ENCODE results near the gene TSKU.

The TSKU gene

DNA sequence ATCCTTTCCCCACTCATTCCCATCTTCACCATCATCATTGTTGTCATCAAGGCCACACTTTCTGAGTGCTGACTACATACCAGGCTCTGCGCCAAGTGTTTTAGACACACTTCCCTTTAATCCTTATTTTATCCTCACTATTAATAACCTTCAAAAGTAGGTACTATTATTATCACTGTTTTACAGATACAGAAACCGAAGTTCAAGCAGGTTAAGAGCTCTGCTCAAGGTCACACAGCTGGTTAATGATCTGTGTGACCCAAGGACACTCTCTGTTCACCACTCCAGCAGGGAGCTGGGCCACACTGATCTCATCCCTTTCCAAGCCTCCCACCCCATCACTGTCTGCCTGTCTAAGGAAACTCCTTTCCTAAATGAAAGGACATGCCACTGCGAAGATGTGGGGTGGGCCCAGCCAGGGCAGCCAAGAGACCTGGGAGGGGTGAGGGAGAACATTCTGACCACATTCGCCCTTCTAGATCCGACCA lies 17.2 kb upstream of the TSKU start:
- Histone ChIP-seq H3K4me1 (ENCODE audit: control insufficient read depth, insufficient read depth, low read length) (peaks cover 37% of the 10 kb centered on the region), H3K4me2 (ENCODE audit: low read length) (no peak overlapping the region), H3K9me3 (replicated peaks; ENCODE audit: low read length) (no peaks in the 10 kb centered on the region), H3K9ac (ENCODE audit: low read depth, low read length) (no peak overlapping the region), H3K27me3 (ENCODE audit: control insufficient read depth, insufficient read depth, low read length) (peaks cover 23% of the 10 kb centered on the region), H3K36me3 (ENCODE audit: insufficient read depth, low read length) (no peaks in the 10 kb centered on the region), H3K4me3 (ENCODE audit: low read length) (no peak overlapping the region)

DNA sequence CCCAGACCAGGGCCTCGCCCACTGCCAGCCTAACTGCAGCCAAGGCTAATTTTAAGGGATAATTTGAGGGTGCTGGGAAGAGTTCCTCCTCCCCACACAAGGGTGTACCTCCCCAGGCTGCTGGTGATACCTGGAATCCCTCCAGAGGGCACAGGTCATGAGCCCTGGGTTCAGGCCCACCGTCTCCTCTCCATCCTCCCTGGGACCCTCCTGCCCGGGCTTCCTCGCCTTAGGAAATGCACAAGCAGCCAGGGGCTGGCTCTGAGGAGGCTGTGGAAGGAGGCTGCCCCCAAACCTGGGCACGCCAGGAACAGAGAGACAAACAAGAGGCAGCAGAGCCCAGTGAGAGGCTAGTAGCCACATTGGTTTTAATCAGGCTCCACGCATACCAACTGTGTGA lies 16.6 kb upstream of the TSKU start:
- Histone ChIP-seq H3K4me2 (ENCODE audit: low read length) (no peak overlapping the region), H3K36me3 (ENCODE audit: insufficient read depth, low read length) (no peaks in the 10 kb centered on the region), H3K4me3 (ENCODE audit: low read length) (no peak overlapping the region), H3K9me3 (replicated peaks; ENCODE audit: low read length) (no peaks in the 10 kb centered on the region), H3K9ac (ENCODE audit: low read depth, low read length) (no peak overlapping the region), H3K4me1 (ENCODE audit: control insufficient read depth, insufficient read depth, low read length) (peaks cover 43% of the 10 kb centered on the region), H3K27me3 (ENCODE audit: control insufficient read depth, insufficient read depth, low read length) (peaks cover 19% of the 10 kb centered on the region)

DNA sequence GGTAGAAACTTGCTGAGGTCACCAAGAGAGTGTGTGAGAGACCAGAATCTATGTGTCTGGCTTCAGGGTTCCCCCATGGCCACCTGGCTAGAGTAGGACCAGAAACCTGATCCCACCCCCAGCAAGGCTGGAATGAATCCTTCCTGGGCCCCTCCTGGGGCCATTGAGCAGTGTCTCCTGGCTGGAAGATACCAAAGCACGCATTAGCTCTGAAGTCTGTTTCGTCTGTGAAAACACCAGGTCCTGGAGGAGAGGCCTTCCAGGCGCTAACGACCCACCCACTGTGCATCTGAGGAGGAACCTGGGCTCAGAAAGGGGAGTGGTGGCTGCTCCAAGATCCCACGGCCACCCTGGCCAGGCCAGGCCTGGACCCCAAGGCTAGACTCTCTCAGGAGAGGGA lies 15.5 kb upstream of the TSKU start:
- Histone ChIP-seq H3K4me1 (ENCODE audit: control insufficient read depth, insufficient read depth, low read length) (peaks cover 54% of the 10 kb centered on the region), H3K4me2 (ENCODE audit: low read length) (no peak overlapping the region), H3K4me3 (ENCODE audit: low read length) (no peak overlapping the region), H3K9me3 (replicated peaks; ENCODE audit: low read length) (no peaks in the 10 kb centered on the region), H3K27me3 (ENCODE audit: control insufficient read depth, insufficient read depth, low read length) (peaks cover 19% of the 10 kb centered on the region), H3K36me3 (ENCODE audit: insufficient read depth, low read length) (no peaks in the 10 kb centered on the region), H3K9ac (ENCODE audit: low read depth, low read length) (no peak overlapping the region)

DNA sequence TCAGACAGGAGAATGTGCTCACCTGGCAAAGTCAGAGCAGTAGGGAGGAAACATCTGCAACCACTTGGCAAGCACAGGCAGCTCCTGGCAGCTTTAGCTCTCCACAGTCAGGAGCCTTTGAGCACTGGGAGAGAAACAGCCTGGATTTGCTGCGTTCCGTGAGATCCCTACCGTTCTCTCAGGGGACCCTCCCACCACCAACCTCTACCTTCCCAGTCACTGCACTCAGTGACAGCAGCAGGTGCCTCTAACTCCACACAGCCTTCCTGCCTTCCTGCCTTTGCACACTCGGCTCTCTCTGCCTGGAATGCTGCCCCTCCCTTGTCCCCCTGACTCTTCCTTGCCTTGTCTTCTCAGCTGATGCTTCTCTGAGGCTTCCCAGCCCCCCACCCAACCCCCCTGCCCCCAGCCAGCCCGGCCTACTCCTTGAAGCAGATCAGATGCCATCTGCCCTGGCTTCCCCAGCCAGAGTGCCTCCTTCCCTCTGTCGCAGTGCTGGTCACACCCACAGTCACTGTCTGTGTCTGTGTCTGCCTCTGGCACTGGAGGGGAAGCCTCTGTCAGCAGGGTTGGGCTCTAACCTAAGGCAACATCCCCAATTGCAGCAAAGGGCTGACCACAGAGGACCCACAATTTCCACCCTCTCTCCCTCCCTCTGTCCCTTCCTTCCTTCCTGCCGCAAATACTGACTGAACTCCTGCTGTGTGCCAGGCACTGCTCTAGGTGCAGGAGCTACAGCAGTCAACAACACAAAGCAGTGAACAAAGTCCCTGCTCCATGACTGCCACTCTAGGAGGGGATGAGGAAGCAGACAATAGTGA lies 14.9 kb upstream of the TSKU start:
- Histone ChIP-seq H3K4me3 (ENCODE audit: low read length) (no peak overlapping the region), H3K4me2 (ENCODE audit: low read length) (no peak overlapping the region), H3K27me3 (ENCODE audit: control insufficient read depth, insufficient read depth, low read length) (peaks cover 19% of the 10 kb centered on the region), H3K9me3 (replicated peaks; ENCODE audit: low read length) (no peaks in the 10 kb centered on the region), H3K36me3 (ENCODE audit: insufficient read depth, low read length) (no peaks in the 10 kb centered on the region), H3K4me1 (ENCODE audit: control insufficient read depth, insufficient read depth, low read length) (peaks cover 55% of the 10 kb centered on the region), H3K9ac (ENCODE audit: low read depth, low read length) (no peak overlapping the region)

DNA sequence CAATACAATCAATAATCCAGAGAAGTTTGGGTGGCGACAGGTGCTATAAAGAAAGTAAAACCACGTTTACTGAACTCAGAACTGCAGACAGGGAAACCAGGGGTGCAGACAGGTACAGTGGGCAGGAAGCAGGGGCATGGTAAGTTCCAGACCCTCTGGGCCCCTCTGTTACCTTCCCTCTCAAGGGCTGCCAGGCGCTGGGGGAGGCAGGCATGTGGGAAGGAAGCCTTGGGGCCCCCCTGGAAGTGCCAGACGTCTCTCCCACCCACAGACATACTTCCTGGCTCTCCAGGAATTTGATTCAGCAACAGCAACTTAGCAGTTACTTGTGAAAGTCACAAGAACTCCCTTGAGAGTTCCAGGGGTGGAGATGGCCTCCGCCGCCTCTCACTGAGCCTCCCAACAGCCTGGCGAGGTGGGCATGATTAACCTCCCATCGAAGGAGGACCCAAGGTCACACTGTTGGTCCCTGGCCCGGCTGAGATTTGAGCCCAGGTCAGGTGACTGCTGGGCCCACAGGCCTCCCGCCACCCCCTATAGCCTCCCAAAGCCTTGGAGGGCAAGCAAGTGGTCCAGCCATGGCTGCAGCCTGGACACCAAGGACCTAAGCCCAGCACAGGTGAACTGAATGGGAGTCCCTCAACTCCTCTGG lies 14.1 kb upstream of the TSKU start:
- H3K4me1 ChIP-seq (ENCODE audit: control insufficient read depth, insufficient read depth, low read length) = peaks cover 48% of the 10 kb centered on the region
- H3K4me2 ChIP-seq (ENCODE audit: low read length) = no peak overlapping the region
- H3K27me3 ChIP-seq (ENCODE audit: control insufficient read depth, insufficient read depth, low read length) = peaks cover 19% of the 10 kb centered on the region
- H3K9ac ChIP-seq (ENCODE audit: low read depth, low read length) = no peak overlapping the region
- no peaks in the 10 kb centered on the region for H3K36me3 ChIP-seq (ENCODE audit: insufficient read depth, low read length)
- no peaks in the 10 kb centered on the region for H3K9me3 ChIP-seq (replicated peaks; ENCODE audit: low read length)
- H3K4me3 ChIP-seq (ENCODE audit: low read length) = no peak overlapping the region

DNA sequence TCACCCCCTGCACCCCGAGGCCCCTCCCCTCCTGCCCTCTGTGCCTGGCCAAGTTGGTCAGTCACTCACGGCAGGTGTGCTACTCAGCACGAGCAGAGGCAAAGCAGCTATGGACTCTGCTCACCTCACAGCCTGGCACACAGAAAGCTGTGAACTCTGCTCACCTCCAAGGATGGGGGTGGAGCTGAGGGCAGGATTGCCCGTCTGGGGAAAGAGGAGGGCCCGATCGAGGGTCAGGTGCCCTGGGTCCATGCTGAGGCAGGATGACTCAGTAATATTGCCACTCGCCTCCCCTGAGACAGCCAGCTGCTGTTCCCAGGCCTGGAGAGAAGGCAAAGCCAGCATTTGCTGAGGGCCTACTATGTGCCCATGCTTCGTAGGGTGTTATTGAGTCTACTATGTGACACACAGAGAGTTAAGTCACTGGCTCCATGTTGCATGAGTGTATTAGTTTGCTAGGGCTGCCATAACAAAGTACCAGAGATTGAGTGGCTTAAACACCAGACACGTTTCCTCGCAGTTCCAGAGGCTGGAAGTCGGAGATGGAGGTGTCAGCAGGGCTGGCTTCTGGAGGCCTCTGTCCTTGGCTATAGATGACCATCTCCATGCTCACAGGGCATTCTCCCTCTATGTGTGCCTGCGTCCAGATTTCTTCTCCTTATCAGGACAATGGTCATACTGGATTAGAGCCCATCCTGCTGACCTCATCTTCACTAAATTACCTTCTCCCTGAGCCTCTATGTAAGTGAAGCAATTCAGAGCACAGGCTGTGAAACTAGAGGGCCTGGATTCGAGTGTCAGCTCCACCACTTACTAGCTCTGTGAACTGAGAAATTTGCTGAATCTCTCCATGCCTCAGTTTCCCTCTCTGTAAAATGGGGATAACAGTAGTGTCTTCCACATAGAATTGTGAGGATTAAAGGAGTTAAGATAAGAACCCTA lies 13.2 kb upstream of the TSKU start:
- H3K9me3 ChIP-seq (replicated peaks; ENCODE audit: low read length) = no peaks in the 10 kb centered on the region
- H3K36me3 ChIP-seq (ENCODE audit: insufficient read depth, low read length) = no peaks in the 10 kb centered on the region
- H3K4me2 ChIP-seq (ENCODE audit: low read length) = peak overlapping the region; percentile 50
- no peak overlapping the region for H3K4me3 ChIP-seq (ENCODE audit: low read length)
- H3K27me3 ChIP-seq (ENCODE audit: control insufficient read depth, insufficient read depth, low read length) = peaks cover 16% of the 10 kb centered on the region
- peak overlapping the region; percentile 56 for H3K9ac ChIP-seq (ENCODE audit: low read depth, low read length)
- peaks cover 47% of the 10 kb centered on the region for H3K4me1 ChIP-seq (ENCODE audit: control insufficient read depth, insufficient read depth, low read length)

DNA sequence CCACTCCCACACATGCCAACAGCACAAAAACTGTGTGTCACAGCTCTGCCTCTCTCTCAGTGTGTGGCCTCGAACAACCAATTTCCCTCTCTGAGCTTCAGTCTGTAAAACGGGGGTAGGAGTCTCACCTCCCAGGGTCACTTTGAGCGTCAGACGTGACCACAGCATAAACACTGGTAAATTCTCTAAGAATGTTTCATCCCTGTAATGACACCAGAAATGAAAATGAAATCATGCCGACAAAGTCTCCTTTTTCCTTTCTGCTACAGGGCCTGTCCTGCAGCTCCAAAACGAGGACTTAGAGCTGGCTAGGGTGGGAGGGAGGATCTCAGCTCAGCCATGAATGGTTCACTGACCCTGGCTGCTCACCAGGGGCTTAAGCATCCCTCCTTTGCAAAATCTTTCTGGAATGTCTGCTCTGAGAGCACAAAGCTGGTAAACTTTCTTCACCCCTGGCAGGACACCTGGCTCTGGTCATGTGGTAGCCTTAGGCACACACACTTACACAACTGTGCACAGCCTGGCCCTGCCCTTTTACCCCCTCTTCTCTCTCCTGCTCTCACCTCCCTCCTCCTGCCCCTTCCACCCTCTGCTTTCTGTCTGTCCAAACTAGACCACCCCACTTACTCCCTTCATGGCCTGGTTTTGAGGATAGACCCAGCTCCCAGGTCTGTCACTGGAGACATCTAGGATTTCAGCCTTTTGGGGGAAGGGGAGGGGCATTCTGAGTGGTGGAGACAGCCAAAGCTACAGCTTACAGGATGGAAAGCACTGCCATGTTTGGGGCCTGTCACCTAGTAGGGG lies 12.3 kb upstream of the TSKU start:
- Histone ChIP-seq H3K4me3 (ENCODE audit: low read length) (no peak overlapping the region), H3K4me2 (ENCODE audit: low read length) (peak overlapping the region; percentile 51), H3K9ac (ENCODE audit: low read depth, low read length) (peak overlapping the region; percentile 56), H3K27me3 (ENCODE audit: control insufficient read depth, insufficient read depth, low read length) (peaks cover 13% of the 10 kb centered on the region), H3K9me3 (replicated peaks; ENCODE audit: low read length) (no peaks in the 10 kb centered on the region), H3K36me3 (ENCODE audit: insufficient read depth, low read length) (no peaks in the 10 kb centered on the region), H3K4me1 (ENCODE audit: control insufficient read depth, insufficient read depth, low read length) (peaks cover 47% of the 10 kb centered on the region)

DNA sequence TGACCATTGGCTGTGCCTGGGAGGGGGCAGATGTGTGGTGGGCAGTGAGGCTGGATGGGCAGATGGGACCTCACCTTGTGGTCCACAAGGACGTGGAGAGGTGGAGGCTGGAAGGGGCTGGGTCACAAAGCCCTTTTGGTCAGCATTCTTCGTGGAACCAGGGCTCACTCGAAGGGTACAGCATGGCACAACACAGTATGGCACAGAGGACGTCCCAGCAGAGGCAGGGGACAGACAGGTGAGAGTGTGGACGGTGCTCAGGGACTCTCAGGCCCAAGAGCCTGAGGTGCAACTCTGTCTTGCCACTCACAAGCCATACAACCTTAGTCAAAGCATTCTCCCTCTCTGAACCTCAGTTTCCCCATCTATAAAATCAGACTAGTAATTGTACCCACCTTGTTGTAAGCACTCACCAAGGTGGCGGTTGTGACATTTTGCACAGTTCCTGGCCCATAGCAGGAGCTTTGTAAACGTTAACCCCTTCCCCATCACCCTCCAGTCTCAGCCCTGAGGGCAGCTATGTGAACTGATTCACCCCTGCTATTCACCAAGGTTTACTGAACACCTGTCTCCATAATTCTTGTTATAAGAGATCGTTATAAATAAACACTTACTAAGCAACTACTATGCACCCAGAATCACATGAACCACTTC lies 11.6 kb upstream of the TSKU start:
- peak overlapping the region; percentile 4 for H3K9ac ChIP-seq (ENCODE audit: low read depth, low read length)
- peaks cover 47% of the 10 kb centered on the region for H3K4me1 ChIP-seq (ENCODE audit: control insufficient read depth, insufficient read depth, low read length)
- peaks cover 3% of the 10 kb centered on the region for H3K9me3 ChIP-seq (replicated peaks; ENCODE audit: low read length)
- H3K4me2 ChIP-seq (ENCODE audit: low read length) = peak overlapping the region; percentile 51
- peaks cover 13% of the 10 kb centered on the region for H3K27me3 ChIP-seq (ENCODE audit: control insufficient read depth, insufficient read depth, low read length)
- H3K4me3 ChIP-seq (ENCODE audit: low read length) = no peak overlapping the region
- no peaks in the 10 kb centered on the region for H3K36me3 ChIP-seq (ENCODE audit: insufficient read depth, low read length)

DNA sequence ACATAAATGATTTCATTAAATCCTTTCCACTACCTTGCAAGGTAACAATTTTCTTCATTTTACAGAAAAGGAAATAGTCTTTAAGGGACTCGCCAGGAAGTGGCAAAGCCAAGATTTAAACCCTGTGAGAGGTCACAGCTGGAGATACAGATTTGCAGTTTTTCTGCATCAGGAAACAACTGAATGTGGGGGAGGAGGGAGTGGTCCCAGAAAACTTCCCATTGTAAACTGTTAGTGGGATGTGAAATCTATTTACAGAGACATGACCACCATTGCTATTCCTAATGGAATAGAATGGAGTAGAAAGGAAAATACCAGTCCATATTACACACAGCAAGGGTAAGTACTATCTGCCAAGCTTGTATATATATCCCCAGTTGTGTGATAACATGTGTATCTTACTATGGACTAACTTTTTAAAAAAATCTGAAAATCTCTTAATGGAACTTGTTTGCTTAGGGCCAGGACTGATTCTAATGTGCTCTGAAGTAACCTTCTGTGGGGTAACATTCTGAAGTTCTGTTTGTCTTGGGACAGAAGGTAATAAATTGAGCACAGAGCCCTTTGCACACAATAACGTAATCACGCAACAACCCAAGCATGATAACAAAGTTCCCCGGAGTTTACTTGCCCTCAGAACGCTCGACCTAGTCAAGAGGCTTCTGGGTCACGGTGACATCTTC lies 10.9 kb upstream of the TSKU start:
- Histone ChIP-seq H3K4me1 (ENCODE audit: control insufficient read depth, insufficient read depth, low read length) (peaks cover 47% of the 10 kb centered on the region), H3K4me2 (ENCODE audit: low read length) (no peak overlapping the region), H3K36me3 (ENCODE audit: insufficient read depth, low read length) (no peaks in the 10 kb centered on the region), H3K27me3 (ENCODE audit: control insufficient read depth, insufficient read depth, low read length) (peaks cover 9% of the 10 kb centered on the region), H3K9ac (ENCODE audit: low read depth, low read length) (no peak overlapping the region), H3K4me3 (ENCODE audit: low read length) (no peak overlapping the region), H3K9me3 (replicated peaks; ENCODE audit: low read length) (peaks cover 4% of the 10 kb centered on the region)

DNA sequence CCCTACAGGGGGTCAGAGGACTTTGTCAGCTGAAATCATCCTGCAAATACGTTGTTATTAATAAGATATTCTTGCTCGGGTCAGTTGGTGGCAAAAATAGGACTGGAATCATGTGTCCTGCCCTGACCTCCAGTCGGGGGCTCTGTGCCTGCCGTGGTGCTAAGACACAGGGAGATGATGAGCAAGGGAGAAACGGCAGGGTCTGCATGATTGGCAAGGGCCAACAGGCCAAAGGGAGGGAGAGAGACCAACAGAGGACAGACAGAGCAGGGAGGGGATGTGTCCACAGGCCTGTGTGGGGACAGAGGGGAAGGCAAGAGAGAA lies 10.4 kb upstream of the TSKU start:
- H3K4me1 ChIP-seq (ENCODE audit: control insufficient read depth, insufficient read depth, low read length) = peaks cover 47% of the 10 kb centered on the region
- no peak overlapping the region for H3K4me2 ChIP-seq (ENCODE audit: low read length)
- peaks cover 4% of the 10 kb centered on the region for H3K9me3 ChIP-seq (replicated peaks; ENCODE audit: low read length)
- no peaks in the 10 kb centered on the region for H3K36me3 ChIP-seq (ENCODE audit: insufficient read depth, low read length)
- H3K4me3 ChIP-seq (ENCODE audit: low read length) = no peak overlapping the region
- no peak overlapping the region for H3K9ac ChIP-seq (ENCODE audit: low read depth, low read length)
- H3K27me3 ChIP-seq (ENCODE audit: control insufficient read depth, insufficient read depth, low read length) = peaks cover 11% of the 10 kb centered on the region
